Measurements from ENCODE around the gene BTBD9. TPM values are rescaled to one million over a fixed set of nuclear protein-coding genes. Genes with fewer than 3 reads are reported as not detected.
"Not testable (repeated sequence)": the region's sequence is repeated elsewhere in the genome, so short reads cannot be mapped to it uniquely, and the experiment has no call there.

BTBD9 gene
- total RNA-seq, 1 donor from 2014 or later: 4.5 TPM

DNA sequence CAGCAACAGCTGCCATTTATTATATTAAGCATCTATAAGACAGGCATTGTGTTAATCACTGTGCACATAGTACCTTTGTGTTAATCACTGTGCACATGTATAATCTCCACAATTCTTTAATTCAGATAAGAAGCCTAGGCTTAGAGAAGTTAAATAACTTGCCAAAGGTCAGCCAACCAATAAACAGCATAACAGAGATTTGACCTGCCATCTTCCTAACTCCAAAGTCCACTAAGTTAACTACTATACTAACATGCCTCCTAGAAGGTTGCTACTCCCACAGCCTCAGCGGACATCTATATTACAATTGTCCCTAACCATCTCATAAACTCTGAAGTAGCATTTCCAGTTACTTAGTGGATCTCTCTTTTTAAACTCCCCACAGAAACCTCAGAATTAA, 3.7 kb downstream of the BTBD9 start:
- no peak for DNase-seq (ENCODE audit: low read depth)
- H3K4me3 ChIP-seq (ENCODE audit: low read depth, low read length): no peak overlapping the region
- H3K36me3 ChIP-seq (ENCODE audit: control insufficient read depth, insufficient read depth, low read length): no peaks in the 10 kb centered on the region
- TF ChIP-seq, protein P1, sequence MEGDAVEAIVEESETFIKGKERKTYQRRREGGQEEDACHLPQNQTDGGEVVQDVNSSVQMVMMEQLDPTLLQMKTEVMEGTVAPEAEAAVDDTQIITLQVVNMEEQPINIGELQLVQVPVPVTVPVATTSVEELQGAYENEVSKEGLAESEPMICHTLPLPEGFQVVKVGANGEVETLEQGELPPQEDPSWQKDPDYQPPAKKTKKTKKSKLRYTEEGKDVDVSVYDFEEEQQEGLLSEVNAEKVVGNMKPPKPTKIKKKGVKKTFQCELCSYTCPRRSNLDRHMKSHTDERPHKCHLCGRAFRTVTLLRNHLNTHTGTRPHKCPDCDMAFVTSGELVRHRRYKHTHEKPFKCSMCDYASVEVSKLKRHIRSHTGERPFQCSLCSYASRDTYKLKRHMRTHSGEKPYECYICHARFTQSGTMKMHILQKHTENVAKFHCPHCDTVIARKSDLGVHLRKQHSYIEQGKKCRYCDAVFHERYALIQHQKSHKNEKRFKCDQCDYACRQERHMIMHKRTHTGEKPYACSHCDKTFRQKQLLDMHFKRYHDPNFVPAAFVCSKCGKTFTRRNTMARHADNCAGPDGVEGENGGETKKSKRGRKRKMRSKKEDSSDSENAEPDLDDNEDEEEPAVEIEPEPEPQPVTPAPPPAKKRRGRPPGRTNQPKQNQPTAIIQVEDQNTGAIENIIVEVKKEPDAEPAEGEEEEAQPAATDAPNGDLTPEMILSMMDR (IDR thresholded peaks at IDR 0.05; ENCODE audit: insufficient read depth, low read length, severe bottlenecking): no peak
- FAIRE-seq: no peak
- H3K27me3 ChIP-seq (ENCODE audit: control insufficient read depth, insufficient read depth, low read length): no peaks in the 10 kb centered on the region

DNA sequence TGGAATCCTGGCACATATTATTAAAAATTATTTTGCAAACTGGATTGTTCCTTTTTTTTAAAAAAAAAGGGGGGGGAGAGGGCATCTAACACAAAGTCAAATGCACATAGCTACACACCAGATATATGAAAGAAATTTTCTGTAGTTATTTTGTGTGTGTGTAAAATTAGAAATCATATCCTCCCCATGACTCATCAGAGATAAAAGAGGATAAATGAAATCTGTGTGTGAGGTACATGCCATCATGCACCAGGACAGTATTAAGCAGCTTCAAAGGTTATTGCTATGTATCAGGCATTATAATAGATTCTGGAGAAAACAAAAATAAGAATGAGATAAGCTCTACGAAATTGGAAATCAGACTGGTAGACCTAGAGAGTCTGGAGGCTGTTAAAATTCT, 5.2 kb downstream of the BTBD9 start:
- FAIRE-seq: no peak
- H3K4me3 ChIP-seq (ENCODE audit: low read depth, low read length): no peak overlapping the region
- H3K36me3 ChIP-seq (ENCODE audit: control insufficient read depth, insufficient read depth, low read length): no peaks in the 10 kb centered on the region
- no peaks in the 10 kb centered on the region for H3K27me3 ChIP-seq (ENCODE audit: control insufficient read depth, insufficient read depth, low read length)
- TF ChIP-seq, protein P1 (IDR thresholded peaks at IDR 0.05; ENCODE audit: insufficient read depth, low read length, severe bottlenecking): no peak
- no peak for DNase-seq (ENCODE audit: low read depth)

DNA sequence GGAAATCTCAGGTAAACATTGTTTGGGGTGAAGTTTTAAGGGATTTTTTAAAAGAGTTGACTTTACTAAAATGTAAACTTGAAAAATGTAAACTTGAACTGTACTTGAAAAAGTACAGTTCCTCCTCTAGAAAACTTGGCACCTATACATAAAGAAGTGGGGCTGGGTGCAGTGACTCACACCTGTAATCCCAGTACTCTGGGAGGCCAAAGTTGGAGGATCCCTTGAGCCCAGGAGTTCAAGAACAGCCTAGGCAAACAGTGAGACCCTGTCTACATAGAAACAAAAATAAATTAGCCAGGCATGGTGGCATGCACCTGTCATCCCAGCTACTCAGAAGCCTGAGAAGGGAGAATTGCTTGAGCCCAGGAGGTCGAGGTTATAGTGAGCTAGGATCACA, 7.2 kb downstream of the BTBD9 start:
- TF ChIP-seq, protein P1 (IDR thresholded peaks at IDR 0.05; ENCODE audit: insufficient read depth, low read length, severe bottlenecking): no peak
- H3K36me3 ChIP-seq (ENCODE audit: control insufficient read depth, insufficient read depth, low read length): no peaks in the 10 kb centered on the region
- H3K4me3 ChIP-seq (ENCODE audit: low read depth, low read length): no peak overlapping the region
- DNase-seq (ENCODE audit: low read depth): no peak
- no peaks in the 10 kb centered on the region for H3K27me3 ChIP-seq (ENCODE audit: control insufficient read depth, insufficient read depth, low read length)
- FAIRE-seq: no peak

DNA sequence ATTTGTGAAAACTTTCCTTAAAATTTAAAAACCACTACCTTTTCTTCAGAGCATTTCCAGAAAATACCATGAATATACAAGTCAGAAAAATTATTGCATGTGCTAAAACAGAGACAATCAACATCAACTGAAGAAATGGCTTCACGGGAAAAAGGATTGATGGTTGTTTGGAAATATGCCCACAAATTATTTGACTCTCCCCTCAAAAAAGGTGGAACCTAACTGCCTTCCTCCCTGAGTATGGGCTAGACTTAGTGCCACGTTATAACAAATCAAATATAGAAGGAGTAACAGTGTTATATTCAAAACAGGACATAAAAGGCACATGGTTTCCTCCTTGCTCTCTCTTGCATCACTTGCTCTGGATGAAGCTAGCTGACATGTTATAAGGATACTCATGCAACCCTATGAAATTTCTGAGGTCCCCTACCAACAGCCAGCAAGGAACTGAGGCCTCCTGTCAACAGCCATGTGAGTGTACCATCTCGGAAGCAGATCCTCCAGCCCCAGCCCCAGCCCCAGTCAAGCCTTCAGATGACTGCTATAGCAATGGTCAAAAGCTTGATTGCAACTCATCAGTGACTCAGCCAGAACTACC, 8.4 kb downstream of the BTBD9 start:
- no peak for DNase-seq (ENCODE audit: low read depth)
- H3K36me3 ChIP-seq (ENCODE audit: control insufficient read depth, insufficient read depth, low read length): no peaks in the 10 kb centered on the region
- TF ChIP-seq, protein P1 (IDR thresholded peaks at IDR 0.05; ENCODE audit: insufficient read depth, low read length, severe bottlenecking): no peak
- no peaks in the 10 kb centered on the region for H3K27me3 ChIP-seq (ENCODE audit: control insufficient read depth, insufficient read depth, low read length)
- FAIRE-seq: no peak
- H3K4me3 ChIP-seq (ENCODE audit: low read depth, low read length): no peak overlapping the region

DNA sequence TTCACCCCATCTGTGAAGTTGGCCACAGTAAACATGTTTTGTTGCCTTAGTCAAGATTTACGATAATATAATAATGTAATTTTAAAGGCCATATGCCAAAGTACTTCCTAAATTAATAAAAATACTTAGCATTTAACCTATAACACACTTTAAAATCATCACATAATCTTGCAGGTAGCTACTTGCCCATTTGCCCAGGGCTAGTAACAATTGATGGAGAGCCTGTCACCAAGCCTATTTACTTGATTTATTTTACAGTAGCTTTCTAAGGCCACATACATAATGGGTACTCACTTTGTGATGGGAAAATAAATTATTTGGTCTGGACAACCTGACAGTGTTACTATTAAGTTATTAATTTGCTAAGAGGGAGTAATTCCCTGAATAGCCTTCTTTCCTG, 14.5 kb downstream of the BTBD9 start:
- Histone ChIP-seq H3K27me3 (ENCODE audit: control insufficient read depth, insufficient read depth, low read length) (no peaks in the 10 kb centered on the region), H3K36me3 (ENCODE audit: control insufficient read depth, insufficient read depth, low read length) (no peaks in the 10 kb centered on the region), H3K4me3 (ENCODE audit: low read depth, low read length) (no peak overlapping the region)
- no peak for FAIRE-seq
- TF ChIP-seq, protein P1 (IDR thresholded peaks at IDR 0.05; ENCODE audit: insufficient read depth, low read length, severe bottlenecking): no peak
- no peak for DNase-seq (ENCODE audit: low read depth)

DNA sequence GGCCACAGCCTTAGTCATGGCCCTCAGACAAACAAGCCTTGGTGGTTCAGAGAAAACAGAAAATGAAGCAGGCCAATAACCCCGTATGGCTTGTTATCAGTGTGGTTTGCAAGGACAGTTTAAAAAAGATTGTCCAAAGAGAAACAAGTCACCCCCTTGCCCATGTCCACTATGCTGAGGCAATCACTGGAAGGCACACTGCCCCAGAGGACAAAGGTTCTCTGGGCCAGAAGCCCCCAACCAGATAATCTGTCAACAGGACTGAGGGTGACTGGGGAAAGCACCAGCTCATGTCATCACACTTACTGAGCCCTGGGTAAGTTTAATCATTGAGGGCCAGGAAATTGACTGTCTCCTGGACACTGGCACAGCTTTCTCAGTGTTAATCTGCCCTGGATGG, 20.4 kb downstream of the BTBD9 start:
- not testable (repeated sequence) for H3K36me3 ChIP-seq (ENCODE audit: control insufficient read depth, insufficient read depth, low read length); H3K27me3 ChIP-seq (ENCODE audit: control insufficient read depth, insufficient read depth, low read length); DNase-seq (ENCODE audit: low read depth); H3K4me3 ChIP-seq (ENCODE audit: low read depth, low read length); FAIRE-seq

DNA sequence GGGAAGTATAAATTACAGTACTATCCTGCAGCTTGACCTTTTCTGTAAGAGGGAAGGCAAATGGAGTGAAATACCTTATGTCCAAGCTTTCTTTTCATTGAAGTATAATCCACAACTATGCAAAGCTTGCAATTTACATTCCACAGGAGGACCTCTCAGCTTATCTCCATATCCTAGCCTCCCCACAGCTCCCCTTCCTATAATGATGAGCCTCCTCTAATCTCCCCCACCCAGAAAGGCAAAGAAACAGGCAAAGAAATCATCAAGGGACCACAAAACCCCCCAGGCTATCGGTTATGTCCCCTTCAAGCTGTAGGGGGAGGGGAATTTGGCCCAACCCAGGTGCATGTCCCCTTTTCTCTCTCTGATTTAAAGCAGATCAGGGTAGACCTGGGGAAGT, 21.4 kb downstream of the BTBD9 start:
- FAIRE-seq; DNase-seq (ENCODE audit: low read depth); H3K36me3 ChIP-seq (ENCODE audit: control insufficient read depth, insufficient read depth, low read length); H3K4me3 ChIP-seq (ENCODE audit: low read depth, low read length); H3K27me3 ChIP-seq (ENCODE audit: control insufficient read depth, insufficient read depth, low read length): not testable (repeated sequence)

Measured in bronchial epithelial cell (primary cell).